ENCODE measurements around the gene MUS81.
"Not testable (repeated sequence)": the region's sequence is repeated elsewhere in the genome, so short reads cannot be mapped to it uniquely, and the experiment has no call there.

Gene MUS81

GRCh38 chr11:65873318-65874156 is 13.3 kb downstream of the MUS81 start:
- peak; percentile 94 for DNase-seq (ENCODE audit: low read depth)

GRCh38 chr11:65879617-65880016 is 19.4 kb downstream of the MUS81 start, which contains the start of gene CTSW:
Gene CTSW (plus strand): TSS chr11:65879837. CDS start chr11:65879855, 18 bp downstream.
- DNase-seq (ENCODE audit: low read depth): no peak

DNA sequence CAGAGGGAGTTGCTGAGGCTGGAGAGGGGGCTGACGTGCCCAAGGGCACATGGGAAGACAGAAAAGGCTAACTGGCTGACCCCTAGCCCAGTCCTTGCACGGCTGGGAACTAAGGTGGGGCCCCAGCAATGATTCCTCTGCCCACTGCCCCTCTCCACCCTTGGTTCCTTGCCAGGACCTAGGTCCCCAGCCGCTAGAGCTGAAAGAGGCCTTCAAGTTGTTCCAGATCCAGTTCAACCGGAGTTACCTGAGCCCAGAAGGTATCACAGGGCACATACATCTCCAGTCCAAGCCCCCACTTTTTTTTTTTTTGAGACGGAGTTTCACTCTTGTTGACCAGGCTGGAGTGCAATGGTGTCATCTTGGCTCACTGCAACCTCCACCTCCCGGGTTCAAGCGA is 19.8 kb downstream of the MUS81 start:
- DNase-seq (ENCODE audit: low read depth): no peak

GRCh38 chr11:65880844-65881421 is 20.7 kb downstream of the MUS81 start:
- no peak for DNase-seq (ENCODE audit: low read depth)

DNA sequence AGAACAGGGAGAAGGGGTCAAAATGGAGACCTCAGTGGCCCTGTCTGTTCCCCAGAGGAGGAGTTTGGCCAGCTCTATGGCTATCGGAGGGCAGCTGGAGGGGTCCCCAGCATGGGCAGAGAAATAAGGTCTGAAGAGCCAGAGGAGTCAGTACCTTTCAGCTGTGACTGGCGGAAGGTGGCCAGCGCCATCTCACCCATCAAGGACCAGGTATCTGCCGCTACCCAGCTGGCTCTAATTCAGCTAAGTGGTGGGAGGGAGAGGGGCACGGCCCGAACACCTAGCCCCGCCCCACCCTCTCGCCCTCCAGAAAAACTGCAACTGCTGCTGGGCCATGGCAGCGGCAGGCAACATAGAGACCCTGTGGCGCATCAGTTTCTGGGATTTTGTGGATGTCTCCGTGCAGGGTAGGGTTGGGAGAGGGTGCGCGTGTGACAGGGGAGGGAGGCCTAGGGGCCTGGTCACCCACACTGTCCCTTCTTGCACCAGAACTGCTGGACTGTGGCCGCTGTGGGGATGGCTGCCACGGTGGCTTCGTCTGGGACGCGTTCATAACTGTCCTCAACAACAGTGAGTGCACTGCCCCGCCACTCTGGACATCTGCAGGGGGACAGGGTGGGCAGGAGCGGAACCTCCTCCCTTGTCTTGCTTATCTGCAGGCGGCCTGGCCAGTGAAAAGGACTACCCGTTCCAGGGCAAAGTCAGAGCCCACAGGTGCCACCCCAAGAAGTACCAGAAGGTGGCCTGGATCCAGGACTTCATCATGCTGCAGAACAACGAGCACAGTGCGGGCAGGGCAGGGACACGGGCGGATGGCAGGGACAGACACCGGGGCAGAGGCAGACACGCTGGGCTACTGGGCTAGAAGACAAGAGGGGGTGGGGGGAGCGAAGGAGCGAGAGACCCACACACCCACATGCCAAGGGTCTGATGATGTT is 22.2 kb downstream of the MUS81 start:
- DNase-seq (ENCODE audit: low read depth): no peak

GRCh38 chr11:65883058-65883761 is 23.0 kb downstream of the MUS81 start:
- DNase-seq (ENCODE audit: low read depth): no peak

GRCh38 chr11:65883786-65884715 is 23.8 kb downstream of the MUS81 start:
- no peak for DNase-seq (ENCODE audit: low read depth)

DNA sequence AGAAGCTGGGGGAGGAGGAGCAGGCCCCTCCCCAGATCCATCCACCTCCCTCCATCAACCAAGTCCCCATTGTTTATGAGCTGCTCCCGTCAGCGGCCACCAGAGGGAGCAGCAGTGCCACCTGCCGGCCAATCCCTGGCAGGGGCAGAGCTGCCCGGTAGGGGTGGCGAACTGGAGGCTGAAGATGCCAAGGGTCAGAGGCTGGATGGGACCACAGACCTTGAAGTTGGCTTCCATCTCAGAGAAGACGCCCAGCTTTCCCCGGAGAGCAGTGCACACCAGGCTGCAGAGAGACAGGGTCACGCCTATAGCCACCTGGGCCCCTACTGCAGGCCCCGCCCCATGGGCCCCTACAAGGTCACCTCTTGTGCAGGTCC is 24.5 kb downstream of the MUS81 start:
- DNase-seq (ENCODE audit: low read depth): peak; percentile 77

DNA sequence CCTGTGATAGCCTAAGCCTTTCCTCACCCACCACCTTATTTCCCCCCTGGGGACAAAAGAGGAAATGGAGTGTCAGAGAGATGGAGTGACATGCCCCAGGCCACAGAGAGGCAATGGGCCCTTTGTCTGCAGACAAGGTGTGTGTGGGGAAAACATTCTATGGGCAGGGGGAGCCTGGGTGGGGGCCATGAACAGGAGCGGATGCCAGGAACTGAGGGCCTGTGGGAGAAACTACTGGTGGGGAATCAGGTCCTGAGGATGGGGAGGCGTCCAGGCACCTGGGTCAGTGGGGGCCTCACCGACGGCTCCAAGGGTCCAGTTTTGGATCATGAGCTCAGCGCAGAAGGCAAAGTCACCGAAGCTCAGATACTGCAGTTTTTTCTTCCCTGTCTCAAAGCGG is 25.0 kb downstream of the MUS81 start:
- no peak for DNase-seq (ENCODE audit: low read depth)

GRCh38 chr11:65885808-65886536 is 25.7 kb downstream of the MUS81 start:
- DNase-seq (ENCODE audit: low read depth): no peak

DNA sequence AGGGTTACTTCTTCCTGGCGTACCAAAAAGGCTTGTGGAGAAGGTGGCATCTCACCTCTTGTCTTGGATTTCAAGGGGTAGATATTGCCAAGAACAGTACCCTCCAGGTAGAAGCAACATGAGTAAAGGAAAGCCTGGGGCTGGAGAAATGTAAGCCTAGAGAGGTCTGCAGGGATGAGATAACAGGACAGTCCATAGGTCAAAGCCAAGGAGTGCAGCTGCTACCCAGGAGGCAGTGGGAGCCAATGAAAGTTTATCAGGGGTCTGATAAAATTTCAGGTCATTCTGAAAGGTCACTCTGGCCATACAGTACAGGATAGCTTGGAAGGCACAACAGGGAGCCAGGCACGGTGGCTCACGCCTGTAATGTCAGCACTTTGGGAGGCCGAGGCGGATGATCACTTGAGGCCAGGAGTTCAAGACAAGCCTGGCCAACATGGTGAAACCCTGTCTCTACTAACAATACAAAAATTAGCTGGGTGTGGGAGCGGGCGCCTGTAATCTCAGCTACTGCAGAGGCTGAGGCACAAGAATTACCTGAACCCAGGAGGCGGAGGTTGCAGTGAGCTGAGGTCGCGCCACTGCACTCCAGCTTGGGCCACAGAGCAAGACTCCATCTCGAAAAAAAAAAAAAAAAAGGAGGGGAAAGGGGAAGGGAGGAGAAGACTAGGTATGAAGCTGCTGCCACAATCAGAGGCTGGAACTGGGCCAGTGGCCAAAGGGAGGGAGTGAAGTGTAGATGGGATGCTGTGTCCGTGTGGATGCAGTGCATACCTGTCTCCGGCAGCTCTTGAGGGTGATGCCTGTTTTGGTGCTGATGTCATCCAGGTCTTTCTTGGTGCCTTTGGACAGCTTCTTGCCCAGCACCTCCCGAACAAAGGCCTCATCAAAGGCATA is 26.8 kb downstream of the MUS81 start:
- DNase-seq (ENCODE audit: low read depth): no peak

DNA sequence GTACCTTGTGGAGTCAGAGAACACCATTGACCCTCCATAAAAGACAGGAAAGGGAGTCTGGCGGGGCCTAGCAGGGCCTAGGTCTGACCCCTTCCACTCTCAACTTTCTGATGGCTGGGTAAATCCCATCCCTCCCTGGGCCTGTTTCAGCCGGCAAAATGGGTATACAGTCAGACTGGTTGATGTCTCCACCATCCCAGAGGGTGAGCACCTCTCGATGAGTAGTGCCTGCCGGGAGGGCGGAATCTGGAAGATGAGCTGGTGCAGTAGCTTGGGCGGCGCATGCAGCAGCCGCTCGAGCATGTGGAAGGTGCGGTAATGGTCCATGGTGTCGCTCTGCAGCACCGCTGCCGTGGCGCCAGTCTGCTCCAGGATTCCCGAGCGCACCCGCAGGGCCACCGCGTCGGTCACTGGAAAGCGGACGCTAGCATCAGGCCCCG is 27.5 kb downstream of the MUS81 start:
- no peak for DNase-seq (ENCODE audit: low read depth)

GRCh38 chr11:65888163-65888814 is 28.1 kb downstream of the MUS81 start, which contains the start of gene FIBP:
Gene FIBP (minus strand): TSS chr11:65888471. CDS start chr11:65888418, 53 bp downstream.
- peak; percentile 94 for DNase-seq (ENCODE audit: low read depth)

GRCh38 chr11:65890324-65891218 is 30.3 kb downstream of the MUS81 start, which contains the start of gene CCDC85B:
Gene CCDC85B (plus strand): TSS chr11:65890673. CDS start chr11:65890784, 111 bp downstream.
- DNase-seq (ENCODE audit: low read depth): peak; percentile 99

GRCh38 chr11:65891219-65892136 is 31.2 kb downstream of the MUS81 start:
- no peak for DNase-seq (ENCODE audit: low read depth)

- not testable (repeated sequence) for DNase-seq (ENCODE audit: low read depth)
Observed at GRCh38 chr11:65892137-65892540, 31.9 kb downstream of the MUS81 start.
